ENCODE results near the gene ZNF865.

ZNF865 gene

DNA sequence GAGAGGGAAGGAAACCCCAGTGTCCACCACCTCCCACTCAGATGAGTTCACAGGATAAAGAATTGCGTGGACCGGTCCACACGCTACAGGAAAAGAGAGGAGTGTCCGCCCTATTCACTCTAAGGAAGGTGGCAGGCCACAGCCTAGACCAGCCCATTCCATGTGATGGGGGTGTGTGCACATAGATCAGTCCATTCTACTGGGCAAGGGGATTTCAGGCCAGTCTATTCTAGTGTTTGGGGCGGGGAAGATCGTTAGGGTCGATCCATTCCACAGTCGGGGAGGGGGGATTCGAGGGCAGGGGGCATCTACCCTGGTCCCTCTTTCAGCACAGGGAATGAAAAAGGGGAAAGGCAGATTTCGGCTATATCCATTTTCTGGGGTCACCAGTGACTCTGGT lies 13.9 kb upstream of the ZNF865 start:
- TF ChIP-seq REST (IDR thresholded peaks at IDR 0.05; ENCODE audit: insufficient read depth in 1 of 2, low read depth in 2 of 2, low read length in 2 of 2) = no peak
- TF ChIP-seq TAF1 (IDR thresholded peaks at IDR 0.05; ENCODE audit: borderline replicate concordance, insufficient read depth, low read length) = no peak
- no peak for TF ChIP-seq POLR2AphosphoS5 (IDR thresholded peaks at IDR 0.05; ENCODE audit: low read depth, low read length)
- TF ChIP-seq SIN3A (IDR thresholded peaks at IDR 0.05; ENCODE audit: borderline replicate concordance, insufficient read depth, low read length) = no peak
- TF ChIP-seq FOXP2 (optimal IDR thresholded peaks at IDR 0.05; ENCODE audit: borderline replicate concordance, extremely low read depth, extremely low read length, insufficient read depth) = no peak

DNA sequence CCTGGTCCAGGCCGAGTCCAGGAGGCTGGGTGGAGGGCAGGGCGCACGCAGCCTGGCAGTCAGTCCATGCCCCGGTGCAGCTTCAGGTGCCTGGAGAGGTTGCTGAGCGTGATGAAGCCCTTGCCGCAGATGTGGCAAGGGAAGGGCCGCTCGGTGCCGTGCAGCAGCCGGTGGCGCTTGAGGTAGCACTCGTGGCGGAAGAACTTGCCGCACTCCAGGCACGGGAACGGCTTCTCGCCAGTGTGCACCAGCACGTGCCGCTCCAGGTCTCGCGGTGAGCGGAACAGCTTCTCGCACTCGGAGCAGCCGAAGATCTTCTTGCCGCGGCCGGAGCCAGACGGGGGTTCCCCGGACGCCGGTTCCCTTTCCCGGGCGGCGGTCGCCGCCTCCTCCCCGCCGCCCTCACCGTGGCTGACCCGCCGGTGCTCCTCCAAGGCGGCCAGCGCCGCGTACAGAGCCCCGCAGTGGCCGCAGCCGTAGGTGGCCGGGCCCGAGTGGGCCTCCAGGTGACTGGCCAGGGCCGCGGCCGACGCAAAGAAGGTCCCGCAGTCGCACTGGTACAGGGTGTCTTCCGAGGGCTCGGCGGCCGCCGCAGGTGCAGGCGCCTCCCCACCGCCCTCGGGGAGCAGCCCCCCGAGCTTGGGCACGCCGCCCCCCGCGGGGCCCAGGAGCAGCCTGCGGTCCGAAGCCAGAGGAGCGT lies 12.9 kb upstream of the ZNF865 start:
- no peak for TF ChIP-seq REST (IDR thresholded peaks at IDR 0.05; ENCODE audit: insufficient read depth in 1 of 2, low read depth in 2 of 2, low read length in 2 of 2)
- no peak for TF ChIP-seq POLR2AphosphoS5 (IDR thresholded peaks at IDR 0.05; ENCODE audit: low read depth, low read length)
- TF ChIP-seq TAF1 (IDR thresholded peaks at IDR 0.05; ENCODE audit: borderline replicate concordance, insufficient read depth, low read length) = no peak
- no peak for TF ChIP-seq SIN3A (IDR thresholded peaks at IDR 0.05; ENCODE audit: borderline replicate concordance, insufficient read depth, low read length)
- no peak for TF ChIP-seq FOXP2 (optimal IDR thresholded peaks at IDR 0.05; ENCODE audit: borderline replicate concordance, extremely low read depth, extremely low read length, insufficient read depth)

GRCh38 chr19:55593096-55593772 lies 12.2 kb upstream of the ZNF865 start:
- TF ChIP-seq SIN3A (IDR thresholded peaks at IDR 0.05; ENCODE audit: borderline replicate concordance, insufficient read depth, low read length) (no peak), FOXP2 (optimal IDR thresholded peaks at IDR 0.05; ENCODE audit: borderline replicate concordance, extremely low read depth, extremely low read length, insufficient read depth) (no peak), REST (IDR thresholded peaks at IDR 0.05; ENCODE audit: insufficient read depth in 1 of 2, low read depth in 2 of 2, low read length in 2 of 2) (no peak), POLR2AphosphoS5 (IDR thresholded peaks at IDR 0.05; ENCODE audit: low read depth, low read length) (no peak), TAF1 (IDR thresholded peaks at IDR 0.05; ENCODE audit: borderline replicate concordance, insufficient read depth, low read length) (no peak)

- TF ChIP-seq FOXP2 (optimal IDR thresholded peaks at IDR 0.05; ENCODE audit: borderline replicate concordance, extremely low read depth, extremely low read length, insufficient read depth) (no peak), POLR2AphosphoS5 (IDR thresholded peaks at IDR 0.05; ENCODE audit: low read depth, low read length) (no peak), SIN3A (IDR thresholded peaks at IDR 0.05; ENCODE audit: borderline replicate concordance, insufficient read depth, low read length) (no peak)
Measured at GRCh38 chr19:55594996-55595545, 10.4 kb upstream of the ZNF865 start.

- no peak for TF ChIP-seq SIN3A (IDR thresholded peaks at IDR 0.05; ENCODE audit: borderline replicate concordance, insufficient read depth, low read length)
- no peak for TF ChIP-seq TAF1 (IDR thresholded peaks at IDR 0.05; ENCODE audit: borderline replicate concordance, insufficient read depth, low read length)
- no peak for TF ChIP-seq REST (IDR thresholded peaks at IDR 0.05; ENCODE audit: insufficient read depth in 1 of 2, low read depth in 2 of 2, low read length in 2 of 2)
- no peak for TF ChIP-seq POLR2AphosphoS5 (IDR thresholded peaks at IDR 0.05; ENCODE audit: low read depth, low read length)
- no peak for TF ChIP-seq FOXP2 (optimal IDR thresholded peaks at IDR 0.05; ENCODE audit: borderline replicate concordance, extremely low read depth, extremely low read length, insufficient read depth)
Measured at GRCh38 chr19:55596304-55596703, 9.1 kb upstream of the ZNF865 start.

Measured in PFSK-1 (cell line).